Endothelial cell of umbilical vein (primary cell): ENCODE data around the gene SUSD6. TPM values are rescaled to one million over a fixed set of nuclear protein-coding genes. Genes with fewer than 3 reads are reported as not detected.

ENCODE experiments used
- BruUV-seq: library from RNA; stranded (reverse); fragments of 400-500 nt; replicated peaks from 2 replicates; lab custom pipeline; 2021; lab: Mats Ljungman, UMichigan
- CTCF ChIA-PET: fragments of 300-600, 350-600 bp; sonication (Branson Sonifier 250); formaldehyde crosslinking; loops from one replicate; lab custom pipeline; 2021; ENCODE audit warnings: antibody characterized with exemption, inconsistent platforms; lab: Charles Lee
- POLR2A ChIA-PET: fragments of 300-600, 350-600 bp; sonication (Branson Sonifier 250); formaldehyde crosslinking; loops from one replicate; lab custom pipeline; 2021; ENCODE audit warnings: antibody characterized with exemption, inconsistent platforms; lab: Charles Lee
- DNase-seq: peaks from one replicate; pipeline ENCODE4 v3.0.0-alpha.2; 2011; ENCODE audit warnings: low read depth, low spot score
- FAIRE-seq: peaks from 2 replicates; lab custom pipeline; 2011; peaks lifted over from hg19 to GRCh38; lab: Jason Lieb, UNC
- H2AFZ ChIP-seq: 2 replicates; pipeline ENCODE4 v1.6.0; 2012; ENCODE audit warnings: low read depth, low read length, control low read depth, inconsistent platforms
- H3K27ac ChIP-seq: 2 replicates; pipeline ENCODE4 v1.5.1; 2011; ENCODE audit warnings: low read depth, mild to moderate bottlenecking, control low read depth, low read length, moderate library complexity; ENCODE audit not compliant: insufficient read depth
- H3K27me3 ChIP-seq, 2 experiments: 2 replicates each; pipeline versions ENCODE4 v1.6.0 to v1.6.1; 2011; ENCODE audit warnings: low read length in 2 of 2, mixed read lengths in 1 of 2; ENCODE audit not compliant: control insufficient read depth in 2 of 2, insufficient read depth in 2 of 2
- H3K36me3 ChIP-seq, 2 experiments: 2 replicates in 1 of 2; 3 replicates in 1 of 2; pipeline ENCODE4 v1.5.1; 2011; ENCODE audit warnings: low read length in 2 of 2, mild to moderate bottlenecking in 1 of 2, moderate library complexity in 1 of 2; ENCODE audit not compliant: control insufficient read depth in 2 of 2, insufficient read depth in 2 of 2; ENCODE audit errors: extremely low read depth in 1 of 2
- H3K4me1 ChIP-seq: 3 replicates; pipeline ENCODE4 v1.5.1; 2011; ENCODE audit warnings: mild to moderate bottlenecking, low read length; ENCODE audit not compliant: control insufficient read depth, insufficient read depth; ENCODE audit errors: extremely low read depth
- H3K4me2 ChIP-seq: 2 replicates; pipeline ENCODE4 v1.6.1; 2011; ENCODE audit warnings: low read length, control low read depth, mixed read lengths; ENCODE audit not compliant: insufficient read depth
- H3K4me3 ChIP-seq, 3 experiments: fragments of 200-600 bp in 1 of 3; sonication (generic), shearing (Covaris generic) in 1 of 3; replicated peaks in 1 of 3; 2 replicates each; pipeline ENCODE4 v1.5.1; 2011 to 2016; ENCODE audit warnings: control low read depth in 3 of 3, low read length in 3 of 3, mild to moderate bottlenecking in 2 of 3, inconsistent platforms in 1 of 3, low read depth in 1 of 3, moderate library complexity in 1 of 3; ENCODE audit not compliant: insufficient read depth in 1 of 3
- H3K79me2 ChIP-seq: 2 replicates; pipeline ENCODE4 v1.6.0; 2012; ENCODE audit warnings: low read length, inconsistent platforms; ENCODE audit not compliant: control insufficient read depth, insufficient read depth
- H3K9ac ChIP-seq: replicated peaks from 2 replicates; pipeline ENCODE3; 2011; ENCODE audit warnings: low read length, control low read depth; ENCODE audit not compliant: insufficient read depth; ENCODE audit errors: extremely low read depth
- H3K9me1 ChIP-seq: replicated peaks from 3 replicates; pipeline ENCODE4 v1.6.0; 2011; ENCODE audit warnings: mild to moderate bottlenecking, low read length; ENCODE audit not compliant: control insufficient read depth, insufficient read depth; ENCODE audit errors: extremely low read depth
- H3K9me3 ChIP-seq: replicated peaks from 2 replicates; pipeline ENCODE4 v1.5.1; 2012; ENCODE audit warnings: low read length, inconsistent platforms; ENCODE audit not compliant: control insufficient read depth, insufficient read depth
- H4K20me1 ChIP-seq: replicated peaks from 2 replicates; pipeline ENCODE3; 2011; ENCODE audit warnings: mild to moderate bottlenecking, low read length; ENCODE audit not compliant: control insufficient read depth, insufficient read depth; ENCODE audit errors: extremely low read depth
- CTCF ChIP-seq, 2 donors: IDR thresholded peaks; 1 replicate in 1 of 2; 2 replicates in 1 of 2; pipeline ENCODE4 v1.5.1; 2011; ENCODE audit warnings: low read length in 2 of 2, mild to moderate bottlenecking in 2 of 2, moderate library complexity in 2 of 2, control low read depth in 1 of 2, inconsistent platforms in 1 of 2, low read depth in 1 of 2; ENCODE audit not compliant: insufficient read depth in 1 of 2; ENCODE audit errors: extremely low read depth in 1 of 2
- EZH2 ChIP-seq: IDR thresholded peaks from 2 replicates; pipeline ENCODE4 v1.6.1; 2012; ENCODE audit warnings: borderline replicate concordance, low read depth, mild to moderate bottlenecking, moderate library complexity, low read length, inconsistent platforms; ENCODE audit not compliant: severe bottlenecking
- FOS ChIP-seq: IDR thresholded peaks from 2 replicates; pipeline ENCODE4 v1.6.1; 2011; ENCODE audit warnings: mild to moderate bottlenecking, low read length, moderate library complexity, borderline replicate concordance; ENCODE audit not compliant: insufficient read depth
- GATA2 ChIP-seq: IDR thresholded peaks from 2 replicates; pipeline ENCODE4 v1.7.0; 2011; ENCODE audit warnings: low read depth, mild to moderate bottlenecking, moderate library complexity, mixed read lengths, low read length; ENCODE audit not compliant: insufficient read length, insufficient read depth
- JUN ChIP-seq: IDR thresholded peaks from 2 replicates; pipeline ENCODE4 v1.6.1; 2011; ENCODE audit warnings: borderline replicate concordance, low read depth; ENCODE audit not compliant: insufficient read length, insufficient read depth
- MAX ChIP-seq: IDR thresholded peaks from 2 replicates; pipeline ENCODE4 v1.6.1; 2011; ENCODE audit not compliant: insufficient read depth, insufficient read length
- MYC ChIP-seq: IDR thresholded peaks from one replicate; pipeline ENCODE4 v1.6.1; 2011; ENCODE audit warnings: mild to moderate bottlenecking, low read depth, low read length
- POLR2A ChIP-seq: IDR thresholded peaks from 2 replicates; pipeline ENCODE4 v1.6.1; 2012; ENCODE audit warnings: low read depth, mild to moderate bottlenecking, control low read depth, low read length
- POLR2AphosphoS5 ChIP-seq: IDR thresholded peaks from 2 replicates; pipeline ENCODE4 v1.6.1; 2012; ENCODE audit warnings: low read depth, mild to moderate bottlenecking, control low read depth, low read length, moderate library complexity; ENCODE audit not compliant: insufficient read depth
- dilution Hi-C: fragments of 300-500 bp; cut with MboI; formaldehyde crosslinking; loops from one replicate; pipeline ENCODE4 v1.15.0; 2019; ENCODE audit warnings: low sequenced_read_pairs; ENCODE audit not compliant: extremely low pct_ligation_motif_present
- intact Hi-C: fragments of 100-400 bp; cut with micrococcal nuclease; formaldehyde crosslinking; loops from one replicate; pipeline ENCODE4 v1.10.0; 2022
- polyA plus RNA-seq, 4 experiments: library from polyadenylated mRNA; depleted of rRNA in 3 of 4; stranded (reverse) in 3 of 4; unstranded in 1 of 4; fragments of >200 nt; gene quantifications; 2 replicates each; pipeline versions ENCODE4 v1.2.1 to v1.2.3, GENCODE V29; 2011 to 2012; ENCODE audit warnings: missing spikeins in 1 of 4
- total RNA-seq: library from RNA; stranded (reverse); gene quantifications from 2 replicates; pipeline ENCODE4 v1.2.3, GENCODE V29; 2021

Gene SUSD6
- total and polyA plus RNA-seq, 2 donors (not counting 3 experiments of a cell fraction or from before 2014, with no cell fraction given): 13.4 to 19.5 TPM

- no TSS peak for BruUV-seq
- dilution Hi-C loops: no loop called here
These were observed 56.5 kb downstream of the SUSD6 start for GRCh38 chr14:69667938-69668335.

More at GRCh38 chr14:69667938-69668335, 56.5 kb downstream of the SUSD6 start:
- H3K9me3 ChIP-seq: no peaks in the 10 kb centered on the region
- POLR2A ChIA-PET: interaction anchor here (0.6 to 0.7 kb wide), 3 partner anchors 28 to 583 kb away, joined by 3 to 4 read pairs (median 3); no protein-coding TSS in a partner anchor
- intact Hi-C loops: loop anchor here (2.0 kb wide), 1 partner anchor 49 kb away; no protein-coding TSS in a partner anchor
- peaks cover 8% of the 10 kb centered on the region for H3K79me2 ChIP-seq
- no peaks in the 10 kb centered on the region for H3K36me3 ChIP-seq
- H3K9ac ChIP-seq: no peak overlapping the region
- no peak overlapping the region for H3K4me2 ChIP-seq
- TF ChIP-seq POLR2AphosphoS5: no peak
- no peak for TF ChIP-seq FOS
- TF ChIP-seq JUN: no peak
- no peak for TF ChIP-seq CTCF (IDR thresholded peaks at IDR 0.05; ENCODE audit: extremely low read depth in 1 of 2, insufficient read depth in 1 of 2, low read depth in 1 of 2, low read length in 2 of 2)
- no peak for TF ChIP-seq MAX
- no peak for TF ChIP-seq EZH2
- no peak for TF ChIP-seq MYC
- TF ChIP-seq GATA2: no peak
- no peak for TF ChIP-seq POLR2A
- H3K27ac ChIP-seq: no peak overlapping the region
- CTCF ChIA-PET: interaction anchor here (0.7 to 1.3 kb wide), 3 partner anchors 24 to 438 kb away, joined by 3 read pairs; no protein-coding TSS in a partner anchor
- H3K9me1 ChIP-seq: no peaks in the 10 kb centered on the region
- H3K27me3 ChIP-seq: no peaks in the 10 kb centered on the region
- no peak overlapping the region for H2AFZ ChIP-seq
- H3K4me1 ChIP-seq: peaks cover 9% of the 10 kb centered on the region
- no peak for FAIRE-seq
- DNase-seq: no peak
- no peaks in the 10 kb centered on the region for H4K20me1 ChIP-seq
- no peak overlapping the region for H3K4me3 ChIP-seq
